IMR-90 (cell line): ENCODE data around the gene ADAMTSL5. TPM values are rescaled to one million over a fixed set of nuclear protein-coding genes. Genes with fewer than 3 reads are reported as not detected.

Experiments
- ATAC-seq: fragments of 200-7000 bp; cut with Tn5 transposase; 2 replicates; pipeline ENCODE4 v1.9.1; 2020; ENCODE audit warnings: low read depth, mild to moderate bottlenecking, moderate library complexity
- BruUV-seq: library from RNA; stranded (reverse); fragments of 400-500 nt; replicated peaks from 2 replicates; lab custom pipeline; 2021; lab: Mats Ljungman, UMichigan
- CTCF ChIA-PET: fragments of 300-600 bp; formaldehyde crosslinking; extraction: SDS; loops from one replicate; lab custom pipeline; 2021; ENCODE audit warnings: antibody characterized with exemption; lab: Yijun Ruan, JAX
- POLR2A ChIA-PET: fragments of 300-600 bp; sonication (Branson Sonifier 250); formaldehyde crosslinking; loops from one replicate; lab custom pipeline; 2022; ENCODE audit warnings: antibody characterized with exemption; ENCODE audit not compliant: unreplicated experiment; lab: Charles Lee
- DNase-seq: peaks from one replicate; pipeline ENCODE4 v3.0.0; 2013
- H2AFZ ChIP-seq: replicated peaks from 2 replicates; pipeline ENCODE3; 2013; ENCODE audit warnings: low read length, mild to moderate bottlenecking; ENCODE audit not compliant: poor library complexity
- H2AK5ac ChIP-seq: 2 replicates; pipeline ENCODE4 v1.6.1; 2013; ENCODE audit warnings: low read depth, low read length, inconsistent platforms
- H2AK9ac ChIP-seq: replicated peaks from 2 replicates; pipeline ENCODE3; 2013; ENCODE audit warnings: mild to moderate bottlenecking, low read depth, low read length, moderate library complexity; ENCODE audit not compliant: poor library complexity
- H2BK120ac ChIP-seq: 2 replicates; pipeline ENCODE4 v1.6.1; 2013; ENCODE audit warnings: low read depth, low read length, inconsistent platforms
- H2BK15ac ChIP-seq: 3 replicates; pipeline ENCODE4 v1.6.1; 2013; ENCODE audit warnings: low read depth, low read length, inconsistent platforms
- H2BK20ac ChIP-seq: 2 replicates; pipeline ENCODE4 v1.6.1; 2013; ENCODE audit warnings: low read depth, mild to moderate bottlenecking, inconsistent platforms, low read length, moderate library complexity
- H2BK5ac ChIP-seq: 2 replicates; pipeline ENCODE4 v1.6.1; 2013; ENCODE audit warnings: mild to moderate bottlenecking, low read depth, low read length, inconsistent platforms; ENCODE audit not compliant: poor library complexity, severe bottlenecking
- H3K14ac ChIP-seq: replicated peaks from 2 replicates; pipeline ENCODE4 v1.6.1; 2013; ENCODE audit warnings: low read depth, low read length, inconsistent platforms
- H3K18ac ChIP-seq: 2 replicates; pipeline ENCODE4 v1.6.1; 2013; ENCODE audit warnings: low read depth, low read length, control low read depth
- H3K23ac ChIP-seq: 2 replicates; pipeline ENCODE4 v1.6.1; 2013; ENCODE audit warnings: low read depth, low read length, inconsistent platforms
- H3K27ac ChIP-seq: 2 replicates; pipeline ENCODE4 v1.5.1; 2013; ENCODE audit warnings: mild to moderate bottlenecking, control low read depth, low read length; ENCODE audit not compliant: insufficient read depth
- H3K27me3 ChIP-seq: 2 replicates; pipeline ENCODE4 v1.6.1; 2013; ENCODE audit warnings: low read length; ENCODE audit not compliant: control insufficient read depth, insufficient read depth
- H3K36me3 ChIP-seq: 2 replicates; pipeline ENCODE4 v1.6.1; 2013; ENCODE audit warnings: low read length, mixed read lengths; ENCODE audit not compliant: control insufficient read depth, insufficient read depth
- H3K4ac ChIP-seq: 2 replicates; pipeline ENCODE4 v1.6.1; 2013; ENCODE audit warnings: low read depth, low read length, inconsistent platforms
- H3K4me1 ChIP-seq: 2 replicates; pipeline ENCODE4 v1.6.1; 2013; ENCODE audit warnings: low read length, mixed read lengths; ENCODE audit not compliant: control insufficient read depth, insufficient read depth
- H3K4me2 ChIP-seq: 2 replicates; pipeline ENCODE4 v1.6.1; 2013; ENCODE audit warnings: low read depth, mild to moderate bottlenecking, control low read depth, low read length, moderate library complexity
- H3K4me3 ChIP-seq: 2 replicates; pipeline ENCODE4 v1.5.1; 2013; ENCODE audit warnings: low read depth, mild to moderate bottlenecking, control low read depth, low read length, moderate library complexity; ENCODE audit not compliant: insufficient read depth
- H3K56ac ChIP-seq: 2 replicates; pipeline ENCODE4 v1.6.1; 2013; ENCODE audit warnings: low read length, inconsistent platforms; ENCODE audit not compliant: insufficient read depth; ENCODE audit errors: extremely low read depth
- H3K79me1 ChIP-seq, 2 experiments: 2 replicates each; pipeline ENCODE4 v1.6.1; 2013; ENCODE audit warnings: low read length in 2 of 2, inconsistent platforms in 1 of 2, low read depth in 1 of 2
- H3K9ac ChIP-seq: 2 replicates; pipeline ENCODE4 v1.6.1; 2013; ENCODE audit warnings: low read depth, low read length, control low read depth
- H3K9me1 ChIP-seq: 2 replicates; pipeline ENCODE4 v1.6.1; 2013; ENCODE audit warnings: low read length, inconsistent platforms; ENCODE audit not compliant: insufficient read depth
- H3K9me3 ChIP-seq: 2 replicates; pipeline ENCODE4 v1.6.1; 2013; ENCODE audit warnings: low read length; ENCODE audit not compliant: control insufficient read depth, insufficient read depth
- H4K20me1 ChIP-seq: 2 replicates; pipeline ENCODE4 v1.6.1; 2013; ENCODE audit warnings: low read length, inconsistent platforms; ENCODE audit not compliant: insufficient read depth
- H4K5ac ChIP-seq: 2 replicates; pipeline ENCODE4 v1.6.1; 2013; ENCODE audit warnings: mild to moderate bottlenecking, low read depth, low read length, control low read depth
- H4K8ac ChIP-seq, 2 experiments: 2 replicates each; pipeline ENCODE4 v1.6.1; 2013; ENCODE audit warnings: low read depth in 2 of 2, low read length in 2 of 2, control low read depth in 1 of 2, inconsistent platforms in 1 of 2
- H4K91ac ChIP-seq: 2 replicates; pipeline ENCODE4 v1.6.1; 2013; ENCODE audit warnings: low read depth, low read length, inconsistent platforms; ENCODE audit not compliant: insufficient read depth
- CTCF ChIP-seq: conservative IDR thresholded peaks from 2 replicates; pipeline ENCODE4 v1.5.1; 2012; ENCODE audit warnings: mild to moderate bottlenecking, low read depth, low read length, improper control_type of control experiment
- FOS ChIP-seq: fragments of 150-350 bp; IDR thresholded peaks from 2 replicates; pipeline ENCODE4 v1.6.1; 2016; ENCODE audit warnings: low read depth, low read length
- RCOR1 ChIP-seq: IDR thresholded peaks from 2 replicates; pipeline ENCODE4 v1.6.1; 2012; ENCODE audit warnings: mild to moderate bottlenecking, low read length, improper control_type of control experiment; ENCODE audit not compliant: insufficient replicate concordance
- USF2 ChIP-seq: fragments of 150-350 bp; IDR thresholded peaks from 2 replicates; pipeline ENCODE4 v1.6.1; 2017; ENCODE audit warnings: mild to moderate bottlenecking, antibody characterized with exemption, low read length, low read depth
- WGBS, 2 experiments: methylation state at CpG; one replicate each; pipeline versions ENCODE4 v1.1.5 to v1.1.7; 2013; ENCODE audit warnings: missing lambda C conversion rate in 2 of 2; ENCODE audit not compliant: insufficient read length in 1 of 2; ENCODE audit errors: extremely low coverage in 2 of 2; 5-methylcytosine and 5-hydroxymethylcytosine counted together
- dilution Hi-C: fragments of 300-500 bp; cut with HindIII; formaldehyde crosslinking; loops from one replicate; pipeline ENCODE4 v1.14.3; 2018; ENCODE audit warnings: low sequenced_read_pairs; ENCODE audit not compliant: unreplicated experiment
- in situ Hi-C: fragments of 300-500 bp; cut with MboI; formaldehyde crosslinking; loops from 3 replicates; pipeline ENCODE4 v1.14.3; 2019; ENCODE audit warnings: low sequenced_read_pairs, inconsistent platforms, mixed read lengths
- intact Hi-C: fragments of 100-400 bp; cut with micrococcal nuclease; formaldehyde crosslinking; loops from 2 replicates; pipeline ENCODE4 v1.10.0; 2022
- polyA plus RNA-seq, 3 experiments: library from polyadenylated mRNA; depleted of rRNA; stranded (reverse); fragments of >200 nt; gene quantifications; 2 replicates each; pipeline ENCODE4 v1.2.3, GENCODE V29; 2012; ENCODE audit warnings: low replicate concordance in 1 of 3
- total RNA-seq: library from RNA; depleted of rRNA; stranded (reverse); fragments of >200 nt; gene quantifications from 2 replicates; pipeline ENCODE4 v1.2.3, GENCODE V29; 2012

ADAMTSL5 gene
- total and polyA plus RNA-seq, 2 of the 4 experiments (the other 2 are of a cell fraction): 0.90 to 10.8 TPM

GRCh38 chr19:1468274-1468820, 44.5 kb downstream of the ADAMTSL5 start:
- CTCF ChIA-PET: no interaction called here
- H4K91ac ChIP-seq: no peak overlapping the region
- H4K20me1 ChIP-seq: peaks cover 76% of the 10 kb centered on the region
- dilution Hi-C loops (no loop called here), in situ Hi-C loops (no loop called here), intact Hi-C loops (no loop called here)
- no peak overlapping the region for H2AK9ac ChIP-seq
- no peak overlapping the region for H2BK15ac ChIP-seq
- ATAC-seq: no peak
- no peak for DNase-seq
- H3K4me3 ChIP-seq: no peak overlapping the region
- no peak overlapping the region for H3K9ac ChIP-seq
- no peak overlapping the region for H2AK5ac ChIP-seq
- no peak overlapping the region for H3K4ac ChIP-seq
- H3K9me1 ChIP-seq: no peaks in the 10 kb centered on the region
- no TSS peak for BruUV-seq
- no peak overlapping the region for H3K27ac ChIP-seq
- peaks cover 0 to 13% of the 10 kb centered on the region in 2 experiments; a peak in 1 of 4 replicates for H3K79me1 ChIP-seq
- no peak for TF ChIP-seq CTCF
- TF ChIP-seq RCOR1: no peak
- TF ChIP-seq FOS: no peak
- TF ChIP-seq USF2: 0 out of 2 replicates have a peak, but pooled peaks have one; percentile 2
- no peak overlapping the region for H2BK20ac ChIP-seq
- no peak overlapping the region for H2BK120ac ChIP-seq
- no peak overlapping the region for H2BK5ac ChIP-seq
- H4K8ac ChIP-seq: no peak overlapping the region
- peaks cover 21% of the 10 kb centered on the region for H3K4me1 ChIP-seq
- H2AFZ ChIP-seq: peak overlapping the region; percentile 5
- H3K27me3 ChIP-seq: peaks cover 69% of the 10 kb centered on the region
- no peaks in the 10 kb centered on the region for H3K36me3 ChIP-seq
- H4K5ac ChIP-seq: no peak overlapping the region
- no peak overlapping the region for H3K56ac ChIP-seq
- H3K14ac ChIP-seq: no peak overlapping the region
- H3K4me2 ChIP-seq: no peak overlapping the region; the same call in 1 of the 2 replicates
- POLR2A ChIA-PET: no interaction called here
- H3K9me3 ChIP-seq: no peaks in the 10 kb centered on the region; the same call in 1 of the 2 replicates
- 8% methylated on average over 27 of the region's 49 CpGs; no CpG with 5 or more reads in 1 of the 2 experiments for WGBS, 2 experiments
- no peak overlapping the region for H3K18ac ChIP-seq
- H3K23ac ChIP-seq: no peak overlapping the region
